Left cardiac atrium (tissue), 2 donors: ENCODE data around the gene TUBA1C. TPM values are rescaled to one million over a fixed set of nuclear protein-coding genes. Genes with fewer than 3 reads are reported as not detected.

Source experiments
- total RNA-seq, 2 donors: library from RNA; stranded (reverse); fragmentation: NEBNext Ultra II Directional; extraction: Animal tissue kit (Norgen Biotek cat#: 25700); gene quantifications; one replicate each; pipeline ENCODE4 v1.2.1, GENCODE V29; 2021
- donor health status: DM: no; HTN: yes; CAD: no; lungs with severe emphysema.
- donor health status: DM: yes; HTN: yes; CAD: no.

The TUBA1C gene
- total RNA-seq, 2 donors from 2014 or later, result 68.0 to 99.9 TPM

Other genes starting within 250 kb of the TUBA1C start
- 10 to 100 TPM; 70.2 to 72.2 TPM for gene PRKAG1, start 246.3 kb upstream of the TUBA1C start, total RNA-seq
- 10 to 100 TPM; 44.1 to 47.4 TPM for gene KMT2D, start 204.3 kb upstream of the TUBA1C start, total RNA-seq
- gene RHEBL1, start 195.1 kb upstream of the TUBA1C start, total RNA-seq, result under 1 TPM; 0.24 to 0.41 TPM
- 1 to 10 TPM in 1 of 2 donors, under 1 TPM in 1; 0.97 to 1.0 TPM for gene DHH, start 170.3 kb upstream of the TUBA1C start, total RNA-seq
- 10 to 100 TPM; 24.4 to 46.0 TPM for gene LMBR1L, start 154.2 kb upstream of the TUBA1C start, total RNA-seq
- gene TUBA1B, start 133.7 kb upstream of the TUBA1C start, total RNA-seq, result 100 to 1,000 TPM; 577 to 615 TPM
- 100 to 1,000 TPM; 119 to 134 TPM for gene TUBA1A, start 76.0 kb upstream of the TUBA1C start, total RNA-seq
- under 1 TPM in 1 of 2 donors, not detected in 1; 0.59 TPM for gene PRPH, start 30.1 kb downstream of the TUBA1C start, total RNA-seq
- 1 to 10 TPM in 1 of 2 donors, not detected in 1; 1.5 TPM for gene TROAP, start 58.2 kb downstream of the TUBA1C start, total RNA-seq
- not detected for gene C1QL4, start 72.1 kb downstream of the TUBA1C start, total RNA-seq
- under 1 TPM; 0.47 to 0.68 TPM for gene DNAJC22, start 81.8 kb downstream of the TUBA1C start, total RNA-seq
- 10 to 100 TPM in 1 of 2 donors, 1 to 10 TPM in 1; 7.6 to 10.5 TPM for gene SPATS2, start 102.4 kb downstream of the TUBA1C start, total RNA-seq